ENCODE results near the gene C1orf185. TPM values are rescaled to one million over a fixed set of nuclear protein-coding genes. Genes with fewer than 3 reads are reported as not detected.

C1orf185 gene
- total and polyA plus RNA-seq, 2 of the 4 experiments (the other 2 are of a cell fraction): not detected

DNA sequence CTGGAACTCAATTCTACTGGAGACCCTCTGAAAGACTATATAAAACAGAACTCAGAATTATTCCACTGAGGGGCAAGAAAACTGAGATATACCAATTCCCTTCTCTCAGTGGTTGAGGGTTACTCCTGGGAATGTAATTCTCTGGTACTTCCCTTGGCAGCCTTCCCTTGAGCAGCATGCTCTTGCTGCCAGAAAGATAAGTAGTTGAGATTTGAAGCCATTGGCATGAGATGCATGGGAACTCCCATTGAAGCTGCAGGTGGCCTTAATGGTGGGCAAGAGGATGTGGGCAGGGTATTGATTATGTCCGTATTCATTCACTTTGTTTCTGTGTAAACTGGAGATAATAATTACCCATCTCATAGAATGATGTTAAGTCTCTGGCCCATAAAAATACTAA lies 28.6 kb upstream of the C1orf185 start:
- Histone ChIP-seq H3K23ac (ENCODE audit: low read depth, low read length) (no peak overlapping the region), H3K4me1 (ENCODE audit: control insufficient read depth, insufficient read depth, low read length) (no peaks in the 10 kb centered on the region), H3K27me3 (ENCODE audit: control insufficient read depth, insufficient read depth, low read length) (peaks cover 5% of the 10 kb centered on the region), H2BK120ac (ENCODE audit: low read depth, low read length) (no peak overlapping the region), H3K9me3 (ENCODE audit: control insufficient read depth, insufficient read depth, low read length) (no peaks in the 10 kb centered on the region), H3K4me2 (ENCODE audit: low read depth, low read length) (no peak overlapping the region), H3K36me3 (ENCODE audit: control insufficient read depth, insufficient read depth, low read length) (no peaks in the 10 kb centered on the region), H2AK9ac (replicated peaks; ENCODE audit: low read depth, low read length, poor library complexity) (no peak overlapping the region), H3K4ac (ENCODE audit: low read depth, low read length) (no peak overlapping the region), H4K20me1 (ENCODE audit: insufficient read depth, low read length) (no peaks in the 10 kb centered on the region), H2AFZ (replicated peaks; ENCODE audit: low read length, poor library complexity) (no peak overlapping the region), H3K9me1 (ENCODE audit: insufficient read depth, low read length) (peaks cover 2% of the 10 kb centered on the region; the same call in 1 of the 2 replicates), H3K14ac (replicated peaks; ENCODE audit: low read depth, low read length) (no peak overlapping the region), H4K5ac (ENCODE audit: low read depth, low read length) (no peak overlapping the region), H2BK5ac (ENCODE audit: low read depth, low read length, poor library complexity, severe bottlenecking) (no peak overlapping the region), H2BK20ac (ENCODE audit: low read depth, low read length) (no peak overlapping the region), H3K79me1 (ENCODE audit: low read depth in 1 of 2, low read length in 2 of 2) (no peaks in the 10 kb centered on the region), H3K4me3 (ENCODE audit: insufficient read depth, low read depth, low read length) (no peak overlapping the region), H3K27ac (ENCODE audit: insufficient read depth, low read length) (no peak overlapping the region), H4K8ac (ENCODE audit: low read depth in 2 of 2, low read length in 2 of 2) (no peak overlapping the region), H4K91ac (ENCODE audit: insufficient read depth, low read depth, low read length) (no peak overlapping the region), H3K18ac (ENCODE audit: low read depth, low read length) (no peak overlapping the region), H2BK15ac (ENCODE audit: low read depth, low read length) (no peak overlapping the region), H3K56ac (ENCODE audit: extremely low read depth, insufficient read depth, low read length) (no peak overlapping the region), H3K9ac (ENCODE audit: low read depth, low read length) (no peak overlapping the region), H2AK5ac (ENCODE audit: low read depth, low read length) (no peak overlapping the region)
- intact Hi-C loops (cut with micrococcal nuclease) (no loop called here), dilution Hi-C loops (cut with HindIII; ENCODE audit: low sequenced_read_pairs, unreplicated experiment) (no loop called here), in situ Hi-C loops (cut with MboI; ENCODE audit: low sequenced_read_pairs) (no loop called here)
- CTCF ChIA-PET: no interaction called here
- POLR2A ChIA-PET (ENCODE audit: unreplicated experiment): no interaction called here
- ATAC-seq (ENCODE audit: low read depth) (no peak), DNase-seq (no peak)
- BruUV-seq (replicated peaks): no TSS peak
- TF ChIP-seq MAZ (IDR thresholded peaks at IDR 0.05; ENCODE audit: borderline replicate concordance, low read depth, low read length): no peak
- TF ChIP-seq FOS (IDR thresholded peaks at IDR 0.05; ENCODE audit: low read depth, low read length): no peak
- no peak for TF ChIP-seq MAFK (IDR thresholded peaks at IDR 0.05; ENCODE audit: low read depth, low read length)
- no peak for TF ChIP-seq RCOR1 (IDR thresholded peaks at IDR 0.05; ENCODE audit: insufficient replicate concordance, low read length)
- TF ChIP-seq SMC3 (IDR thresholded peaks at IDR 0.05; ENCODE audit: low read depth, low read length): no peak
- TF ChIP-seq, protein P1, sequence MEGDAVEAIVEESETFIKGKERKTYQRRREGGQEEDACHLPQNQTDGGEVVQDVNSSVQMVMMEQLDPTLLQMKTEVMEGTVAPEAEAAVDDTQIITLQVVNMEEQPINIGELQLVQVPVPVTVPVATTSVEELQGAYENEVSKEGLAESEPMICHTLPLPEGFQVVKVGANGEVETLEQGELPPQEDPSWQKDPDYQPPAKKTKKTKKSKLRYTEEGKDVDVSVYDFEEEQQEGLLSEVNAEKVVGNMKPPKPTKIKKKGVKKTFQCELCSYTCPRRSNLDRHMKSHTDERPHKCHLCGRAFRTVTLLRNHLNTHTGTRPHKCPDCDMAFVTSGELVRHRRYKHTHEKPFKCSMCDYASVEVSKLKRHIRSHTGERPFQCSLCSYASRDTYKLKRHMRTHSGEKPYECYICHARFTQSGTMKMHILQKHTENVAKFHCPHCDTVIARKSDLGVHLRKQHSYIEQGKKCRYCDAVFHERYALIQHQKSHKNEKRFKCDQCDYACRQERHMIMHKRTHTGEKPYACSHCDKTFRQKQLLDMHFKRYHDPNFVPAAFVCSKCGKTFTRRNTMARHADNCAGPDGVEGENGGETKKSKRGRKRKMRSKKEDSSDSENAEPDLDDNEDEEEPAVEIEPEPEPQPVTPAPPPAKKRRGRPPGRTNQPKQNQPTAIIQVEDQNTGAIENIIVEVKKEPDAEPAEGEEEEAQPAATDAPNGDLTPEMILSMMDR (conservative IDR thresholded peaks at IDR 0.05; ENCODE audit: low read depth, low read length): no peak
- TF ChIP-seq CEBPB (IDR thresholded peaks at IDR 0.05; ENCODE audit: low read depth, low read length): no peak
- no peak for TF ChIP-seq NFE2L2 (IDR thresholded peaks at IDR 0.05; ENCODE audit: low read depth, low read length)
- TF ChIP-seq, protein P2, sequence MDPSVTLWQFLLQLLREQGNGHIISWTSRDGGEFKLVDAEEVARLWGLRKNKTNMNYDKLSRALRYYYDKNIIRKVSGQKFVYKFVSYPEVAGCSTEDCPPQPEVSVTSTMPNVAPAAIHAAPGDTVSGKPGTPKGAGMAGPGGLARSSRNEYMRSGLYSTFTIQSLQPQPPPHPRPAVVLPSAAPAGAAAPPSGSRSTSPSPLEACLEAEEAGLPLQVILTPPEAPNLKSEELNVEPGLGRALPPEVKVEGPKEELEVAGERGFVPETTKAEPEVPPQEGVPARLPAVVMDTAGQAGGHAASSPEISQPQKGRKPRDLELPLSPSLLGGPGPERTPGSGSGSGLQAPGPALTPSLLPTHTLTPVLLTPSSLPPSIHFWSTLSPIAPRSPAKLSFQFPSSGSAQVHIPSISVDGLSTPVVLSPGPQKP (IDR thresholded peaks at IDR 0.05; ENCODE audit: borderline replicate concordance, low read depth, low read length): no peak
- no peak for TF ChIP-seq CHD1 (IDR thresholded peaks at IDR 0.05; ENCODE audit: low read depth, low read length)
- TF ChIP-seq, protein P3, sequence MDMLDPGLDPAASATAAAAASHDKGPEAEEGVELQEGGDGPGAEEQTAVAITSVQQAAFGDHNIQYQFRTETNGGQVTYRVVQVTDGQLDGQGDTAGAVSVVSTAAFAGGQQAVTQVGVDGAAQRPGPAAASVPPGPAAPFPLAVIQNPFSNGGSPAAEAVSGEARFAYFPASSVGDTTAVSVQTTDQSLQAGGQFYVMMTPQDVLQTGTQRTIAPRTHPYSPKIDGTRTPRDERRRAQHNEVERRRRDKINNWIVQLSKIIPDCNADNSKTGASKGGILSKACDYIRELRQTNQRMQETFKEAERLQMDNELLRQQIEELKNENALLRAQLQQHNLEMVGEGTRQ (IDR thresholded peaks at IDR 0.05; ENCODE audit: low read depth, low read length): no peak
- WGBS, 2 experiments (ENCODE audit: extremely low coverage in 2 of 2, insufficient read length in 1 of 2): no CpG with 5 or more reads among the region's 1 CpG
